ENCODE results near the gene ANKHD1.

DNA sequence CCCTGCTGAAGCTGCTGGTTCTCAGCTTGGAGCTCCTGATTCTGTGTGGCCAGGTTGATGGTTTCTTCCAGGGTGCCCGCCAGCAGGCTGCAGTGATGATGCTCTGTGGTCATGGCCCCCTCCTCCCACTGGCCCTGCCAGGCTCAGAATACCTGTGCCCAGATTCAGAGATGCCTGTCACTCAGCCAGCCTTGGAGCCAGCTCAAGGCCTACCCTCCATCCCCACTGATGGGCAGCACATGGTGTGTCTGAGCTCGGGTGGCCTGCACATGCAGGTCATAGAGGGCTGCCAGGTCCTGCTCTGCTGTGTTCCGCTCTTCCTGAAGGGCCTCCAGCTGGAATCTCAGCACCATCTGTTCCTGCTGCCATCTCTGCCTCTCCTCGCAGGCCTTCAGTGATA, 168.4 kb downstream of the ANKHD1 start:
- TF ChIP-seq, protein P1, sequence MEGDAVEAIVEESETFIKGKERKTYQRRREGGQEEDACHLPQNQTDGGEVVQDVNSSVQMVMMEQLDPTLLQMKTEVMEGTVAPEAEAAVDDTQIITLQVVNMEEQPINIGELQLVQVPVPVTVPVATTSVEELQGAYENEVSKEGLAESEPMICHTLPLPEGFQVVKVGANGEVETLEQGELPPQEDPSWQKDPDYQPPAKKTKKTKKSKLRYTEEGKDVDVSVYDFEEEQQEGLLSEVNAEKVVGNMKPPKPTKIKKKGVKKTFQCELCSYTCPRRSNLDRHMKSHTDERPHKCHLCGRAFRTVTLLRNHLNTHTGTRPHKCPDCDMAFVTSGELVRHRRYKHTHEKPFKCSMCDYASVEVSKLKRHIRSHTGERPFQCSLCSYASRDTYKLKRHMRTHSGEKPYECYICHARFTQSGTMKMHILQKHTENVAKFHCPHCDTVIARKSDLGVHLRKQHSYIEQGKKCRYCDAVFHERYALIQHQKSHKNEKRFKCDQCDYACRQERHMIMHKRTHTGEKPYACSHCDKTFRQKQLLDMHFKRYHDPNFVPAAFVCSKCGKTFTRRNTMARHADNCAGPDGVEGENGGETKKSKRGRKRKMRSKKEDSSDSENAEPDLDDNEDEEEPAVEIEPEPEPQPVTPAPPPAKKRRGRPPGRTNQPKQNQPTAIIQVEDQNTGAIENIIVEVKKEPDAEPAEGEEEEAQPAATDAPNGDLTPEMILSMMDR (IDR thresholded peaks at IDR 0.05; ENCODE audit: poor library complexity, severe bottlenecking): no peak
- no peak for TF ChIP-seq TAF1 (IDR thresholded peaks at IDR 0.05; ENCODE audit: low read depth)
- TF ChIP-seq RAD21 (conservative IDR thresholded peaks at IDR 0.05): no peak
- no peak for TF ChIP-seq MXI1 (conservative IDR thresholded peaks at IDR 0.05; ENCODE audit: poor library complexity, severe bottlenecking)
- TF ChIP-seq, protein P2, sequence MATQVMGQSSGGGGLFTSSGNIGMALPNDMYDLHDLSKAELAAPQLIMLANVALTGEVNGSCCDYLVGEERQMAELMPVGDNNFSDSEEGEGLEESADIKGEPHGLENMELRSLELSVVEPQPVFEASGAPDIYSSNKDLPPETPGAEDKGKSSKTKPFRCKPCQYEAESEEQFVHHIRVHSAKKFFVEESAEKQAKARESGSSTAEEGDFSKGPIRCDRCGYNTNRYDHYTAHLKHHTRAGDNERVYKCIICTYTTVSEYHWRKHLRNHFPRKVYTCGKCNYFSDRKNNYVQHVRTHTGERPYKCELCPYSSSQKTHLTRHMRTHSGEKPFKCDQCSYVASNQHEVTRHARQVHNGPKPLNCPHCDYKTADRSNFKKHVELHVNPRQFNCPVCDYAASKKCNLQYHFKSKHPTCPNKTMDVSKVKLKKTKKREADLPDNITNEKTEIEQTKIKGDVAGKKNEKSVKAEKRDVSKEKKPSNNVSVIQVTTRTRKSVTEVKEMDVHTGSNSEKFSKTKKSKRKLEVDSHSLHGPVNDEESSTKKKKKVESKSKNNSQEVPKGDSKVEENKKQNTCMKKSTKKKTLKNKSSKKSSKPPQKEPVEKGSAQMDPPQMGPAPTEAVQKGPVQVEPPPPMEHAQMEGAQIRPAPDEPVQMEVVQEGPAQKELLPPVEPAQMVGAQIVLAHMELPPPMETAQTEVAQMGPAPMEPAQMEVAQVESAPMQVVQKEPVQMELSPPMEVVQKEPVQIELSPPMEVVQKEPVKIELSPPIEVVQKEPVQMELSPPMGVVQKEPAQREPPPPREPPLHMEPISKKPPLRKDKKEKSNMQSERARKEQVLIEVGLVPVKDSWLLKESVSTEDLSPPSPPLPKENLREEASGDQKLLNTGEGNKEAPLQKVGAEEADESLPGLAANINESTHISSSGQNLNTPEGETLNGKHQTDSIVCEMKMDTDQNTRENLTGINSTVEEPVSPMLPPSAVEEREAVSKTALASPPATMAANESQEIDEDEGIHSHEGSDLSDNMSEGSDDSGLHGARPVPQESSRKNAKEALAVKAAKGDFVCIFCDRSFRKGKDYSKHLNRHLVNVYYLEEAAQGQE (IDR thresholded peaks at IDR 0.05; ENCODE audit: borderline replicate concordance): no peak
- TF ChIP-seq EZH2 (IDR thresholded peaks at IDR 0.05; ENCODE audit: borderline replicate concordance, insufficient read depth, low read length, poor library complexity, severe bottlenecking): no peak
